Hepatocyte (in vitro differentiated cells): Measurements from ENCODE around the gene TSPEAR.

Source experiments
- EZH2 ChIP-seq: fragments of 200-600 bp; sonication (generic); IDR thresholded peaks from 2 replicates; pipeline ENCODE4 v1.6.1; 2016; ENCODE audit warnings: antibody characterized with exemption, mild to moderate bottlenecking, borderline replicate concordance
- EZH2phosphoT487 ChIP-seq: fragments of 200-600 bp; sonication (generic); IDR thresholded peaks from one replicate; pipeline ENCODE4 v1.6.1; 2018; ENCODE audit warnings: antibody characterized with exemption, mild to moderate bottlenecking, low read depth, moderate library complexity; ENCODE audit not compliant: unreplicated experiment, severe bottlenecking
- TF ChIP-seq, protein P1 (sequence below): fragments of 200-600 bp; sonication (generic); IDR thresholded peaks from 2 replicates; pipeline ENCODE4 v1.5.1; 2016; ENCODE audit warnings: antibody characterized with exemption, mild to moderate bottlenecking; ENCODE audit not compliant: poor library complexity

DNA sequence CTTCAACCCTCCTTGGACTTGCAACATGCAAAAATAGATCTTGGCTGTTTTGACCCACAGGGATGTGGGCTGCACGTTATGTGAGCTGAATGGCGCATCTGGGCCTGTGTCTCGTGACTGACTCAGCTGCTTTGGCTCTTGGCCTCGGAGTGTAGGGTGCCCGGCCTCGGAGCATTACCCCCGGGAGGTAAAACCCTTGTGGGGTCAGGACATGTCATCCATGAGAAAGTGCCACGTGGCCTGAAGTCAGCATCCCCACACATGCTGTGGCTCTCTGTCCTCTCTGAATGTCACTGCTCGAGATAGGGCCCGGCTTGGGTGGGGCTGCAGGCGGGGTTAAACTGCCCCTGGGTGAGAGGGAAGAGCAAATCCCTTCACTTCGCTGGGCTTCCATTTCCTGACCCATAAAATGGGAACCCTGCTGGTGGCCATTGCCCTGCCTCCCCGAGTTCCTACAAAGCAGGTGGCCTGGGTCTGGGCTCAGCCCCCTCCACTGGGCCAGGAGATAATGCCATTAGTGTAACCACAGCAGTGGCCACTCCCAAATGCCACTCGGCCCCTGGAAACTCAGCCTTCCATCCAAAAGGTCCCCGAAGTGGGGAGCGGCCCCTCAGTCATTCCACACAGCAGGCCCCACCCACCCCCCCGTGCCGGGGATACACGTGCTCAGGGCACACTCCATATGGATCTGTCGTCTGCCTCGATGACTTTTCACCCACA is 22.8 kb upstream of the TSPEAR start:
- TF ChIP-seq, protein P1, sequence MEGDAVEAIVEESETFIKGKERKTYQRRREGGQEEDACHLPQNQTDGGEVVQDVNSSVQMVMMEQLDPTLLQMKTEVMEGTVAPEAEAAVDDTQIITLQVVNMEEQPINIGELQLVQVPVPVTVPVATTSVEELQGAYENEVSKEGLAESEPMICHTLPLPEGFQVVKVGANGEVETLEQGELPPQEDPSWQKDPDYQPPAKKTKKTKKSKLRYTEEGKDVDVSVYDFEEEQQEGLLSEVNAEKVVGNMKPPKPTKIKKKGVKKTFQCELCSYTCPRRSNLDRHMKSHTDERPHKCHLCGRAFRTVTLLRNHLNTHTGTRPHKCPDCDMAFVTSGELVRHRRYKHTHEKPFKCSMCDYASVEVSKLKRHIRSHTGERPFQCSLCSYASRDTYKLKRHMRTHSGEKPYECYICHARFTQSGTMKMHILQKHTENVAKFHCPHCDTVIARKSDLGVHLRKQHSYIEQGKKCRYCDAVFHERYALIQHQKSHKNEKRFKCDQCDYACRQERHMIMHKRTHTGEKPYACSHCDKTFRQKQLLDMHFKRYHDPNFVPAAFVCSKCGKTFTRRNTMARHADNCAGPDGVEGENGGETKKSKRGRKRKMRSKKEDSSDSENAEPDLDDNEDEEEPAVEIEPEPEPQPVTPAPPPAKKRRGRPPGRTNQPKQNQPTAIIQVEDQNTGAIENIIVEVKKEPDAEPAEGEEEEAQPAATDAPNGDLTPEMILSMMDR = no peak
- no peak for TF ChIP-seq EZH2phosphoT487
- TF ChIP-seq EZH2 = no peak
